Stimulated activated CD8-positive, alpha-beta memory T cell treated with anti-CD3 and anti-CD28 coated beads, Interleukin-4, amount 100 ng/mL, for 48 hours (primary cell): ENCODE measurements around the gene EID1.

ENCODE experiments used
- DNase-seq: peaks from one replicate; pipeline ENCODE4 v3.0.0-alpha.2; 2020

Gene EID1

DNA sequence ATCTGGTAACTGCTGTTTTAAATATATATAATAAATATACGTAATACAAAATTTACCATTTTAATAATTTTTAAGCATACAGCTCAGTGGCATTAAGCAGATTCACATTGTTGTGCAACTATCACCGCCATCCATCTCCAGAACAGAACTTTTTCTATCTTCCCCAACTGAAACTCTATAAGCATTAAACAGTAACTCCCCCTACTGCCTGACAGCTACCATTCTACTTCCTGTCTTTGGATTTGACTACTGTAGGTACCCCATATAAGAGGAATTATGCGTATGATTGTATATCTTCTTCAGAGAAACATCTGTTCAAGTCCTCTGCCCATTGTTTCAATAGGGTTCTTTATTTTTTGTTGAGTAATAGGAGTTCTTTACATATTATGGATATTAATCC is 36.8 kb downstream of the EID1 start:
- DNase-seq = no peak

DNA sequence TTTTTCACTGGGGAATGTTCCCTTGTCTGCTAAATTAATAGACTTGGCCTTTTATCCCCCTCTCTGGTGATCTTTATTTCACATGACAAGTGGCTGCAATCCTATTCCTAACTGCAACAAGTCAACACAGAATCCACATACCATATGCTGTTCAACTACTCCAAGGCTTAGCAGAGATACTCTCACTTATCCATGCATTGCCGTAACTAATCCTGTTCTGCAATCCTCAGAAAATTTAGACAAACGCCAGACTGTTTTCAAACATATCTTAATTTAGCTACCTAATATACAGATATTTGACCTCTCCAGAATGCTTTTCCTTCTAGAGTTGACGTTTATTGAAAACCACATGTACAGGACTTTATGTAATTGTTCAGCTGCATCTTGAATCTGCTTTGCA is 37.9 kb downstream of the EID1 start:
- DNase-seq = no peak

DNA sequence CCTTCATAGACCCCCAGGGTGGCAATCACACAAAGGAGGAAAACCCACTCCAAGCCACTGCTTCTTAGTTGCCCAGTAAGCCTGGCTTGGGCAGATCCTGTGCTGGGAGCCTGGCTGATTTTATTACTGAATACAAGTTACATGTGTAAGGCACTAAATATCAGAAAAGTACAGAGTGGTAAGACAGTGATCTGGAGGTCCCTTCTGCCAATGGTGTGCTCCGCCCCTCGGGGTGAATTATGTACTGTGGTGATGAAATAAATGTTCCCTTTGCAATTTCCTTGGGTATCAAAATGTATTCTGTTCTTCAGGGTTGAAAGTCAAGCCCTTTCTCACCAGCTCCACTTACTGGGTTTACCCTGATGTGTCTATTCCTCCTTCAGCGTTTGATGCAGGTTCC is 38.8 kb downstream of the EID1 start:
- DNase-seq = no peak

DNA sequence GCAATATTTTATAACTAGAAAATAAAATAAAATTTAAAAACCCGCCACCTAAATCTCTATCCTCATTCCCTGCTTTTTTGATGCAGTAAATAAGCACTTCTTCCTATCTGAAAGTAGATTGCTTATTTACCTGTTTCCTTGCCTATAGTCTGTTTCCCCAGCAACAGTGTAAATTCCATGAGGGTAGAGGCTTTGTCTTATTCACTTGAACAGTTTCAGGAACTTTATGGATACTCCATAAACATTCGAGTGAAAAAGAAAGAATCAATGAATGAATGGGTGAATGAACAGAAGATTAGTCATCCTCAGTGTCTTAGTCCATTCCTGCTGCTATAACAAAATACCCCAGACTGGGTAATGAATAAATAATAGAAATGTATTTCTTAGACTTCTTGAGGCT is 44.1 kb downstream of the EID1 start:
- DNase-seq = no peak

DNA sequence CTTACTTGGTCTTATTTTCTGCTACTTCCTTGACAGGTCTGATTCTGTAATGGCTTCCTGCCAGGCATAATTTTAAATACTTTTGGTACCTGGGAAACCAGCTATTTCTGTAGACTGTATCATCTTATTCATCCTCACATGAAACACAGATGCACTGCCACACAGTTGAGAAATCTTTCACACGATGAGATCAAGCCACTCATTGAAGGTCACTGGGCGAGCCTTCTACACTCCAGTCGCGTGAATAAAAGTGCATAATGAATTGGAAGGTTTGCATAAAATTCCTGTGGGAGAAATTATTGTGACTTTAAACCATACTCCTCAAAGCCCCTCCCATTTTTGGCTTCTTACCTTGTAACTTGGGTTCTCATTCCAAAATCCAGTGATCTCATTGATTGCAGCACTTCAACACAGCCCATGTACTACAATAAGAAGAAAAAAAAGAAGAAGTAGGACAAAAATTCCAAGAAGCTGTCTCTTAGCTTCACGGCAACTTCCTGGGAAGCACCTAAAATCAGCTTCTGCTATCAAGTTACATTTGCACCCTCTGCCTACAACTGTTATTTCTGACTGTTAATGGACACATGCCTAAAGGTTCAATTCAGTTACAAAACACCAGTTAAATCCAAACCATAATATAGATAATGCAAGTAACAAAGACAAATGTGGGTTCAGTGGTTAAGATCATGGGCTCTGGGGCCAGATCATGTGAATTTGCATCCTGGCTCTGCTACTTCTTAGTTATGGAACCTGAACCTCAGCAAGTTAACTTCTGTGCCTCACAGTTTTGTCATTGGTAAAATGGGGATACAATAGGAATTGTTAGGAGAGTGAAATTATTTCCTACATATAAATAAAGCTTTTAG is 46.8 kb downstream of the EID1 start:
- DNase-seq = no peak

DNA sequence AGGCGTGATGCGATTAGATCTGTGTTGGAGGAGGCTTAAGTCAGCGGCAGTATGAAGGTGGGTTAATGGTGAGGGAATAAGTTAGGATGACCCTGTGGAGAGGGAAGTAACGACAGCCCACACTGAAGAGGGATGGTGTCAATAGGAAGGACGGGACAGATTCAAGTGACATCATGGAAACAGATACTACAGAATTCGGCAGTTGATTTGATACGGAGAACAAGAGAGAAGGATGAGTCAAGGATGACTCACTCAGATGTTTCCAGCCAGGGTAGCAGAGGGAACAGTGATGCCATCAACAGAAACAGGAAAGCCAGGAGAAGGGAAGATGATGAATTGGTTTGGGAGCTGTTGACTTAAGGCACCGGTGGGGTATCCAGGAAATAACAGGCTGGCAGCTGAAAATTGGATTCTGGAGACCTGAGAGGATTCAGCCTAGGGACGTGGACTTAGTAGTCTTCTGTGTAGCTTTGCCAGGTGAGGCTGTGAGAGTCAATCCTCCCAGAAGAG is 47.8 kb downstream of the EID1 start:
- DNase-seq = no peak

DNA sequence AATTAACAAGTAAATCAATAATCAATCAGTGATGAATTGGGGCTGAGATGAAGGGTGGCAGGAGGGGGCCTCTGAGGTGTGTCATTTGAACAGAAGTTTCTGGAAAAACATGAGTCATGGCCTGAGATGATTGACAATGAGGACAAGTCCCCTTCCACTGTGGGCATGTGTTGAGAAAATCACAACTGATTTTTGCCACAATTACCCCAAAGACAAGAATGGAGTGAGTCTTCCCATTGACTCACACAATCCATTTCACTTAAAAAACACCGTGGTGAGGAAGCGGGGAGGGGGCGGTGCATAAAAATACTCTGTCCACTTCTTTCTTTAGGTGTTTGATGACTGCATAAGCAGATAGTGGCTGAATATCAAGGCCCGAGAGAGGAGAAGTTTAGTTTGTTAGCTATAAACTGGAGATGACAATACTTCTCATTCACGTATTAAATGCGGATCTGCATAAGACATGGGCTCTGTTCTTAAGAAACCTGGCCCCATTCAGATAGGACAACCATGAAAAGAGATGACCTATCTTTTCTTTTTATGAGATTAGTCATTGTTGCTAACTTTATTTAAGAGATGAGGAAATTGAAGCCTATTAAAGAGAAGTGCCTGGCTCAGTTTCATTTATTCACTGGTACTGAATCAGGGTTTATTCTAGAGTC is 51.1 kb downstream of the EID1 start:
- peak; percentile 75 for DNase-seq

DNA sequence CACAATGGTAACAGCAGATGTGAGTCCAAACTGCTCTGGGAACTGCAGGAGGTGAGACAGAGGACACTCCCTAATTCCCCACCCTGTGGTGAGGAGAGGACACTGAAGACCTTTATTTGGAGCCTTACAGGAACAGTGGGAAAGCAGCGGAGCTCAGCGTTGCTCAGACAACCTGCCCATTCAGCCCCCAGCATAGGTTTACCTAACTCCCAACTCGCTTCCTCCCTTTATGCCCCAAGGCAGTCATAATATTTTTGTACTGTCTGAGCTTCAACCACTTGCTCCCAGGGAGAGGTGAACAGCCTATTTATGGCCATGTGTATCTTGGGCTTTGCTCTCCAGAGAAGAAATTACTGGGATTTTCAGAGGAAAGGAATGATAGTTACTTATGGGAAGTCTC is 51.7 kb downstream of the EID1 start:
- DNase-seq = no peak
